IMR-90 (cell line): ENCODE measurements around the gene FBXW5.

Source experiments
- CEBPB ChIP-seq: IDR thresholded peaks from 2 replicates; pipeline ENCODE4 v1.6.1; 2012; ENCODE audit warnings: low read depth, low read length, improper control_type of control experiment
- TF ChIP-seq, protein P1 (sequence below): conservative IDR thresholded peaks from 2 replicates; pipeline ENCODE4 v1.5.1; 2012; ENCODE audit warnings: mild to moderate bottlenecking, low read depth, low read length, improper control_type of control experiment
- TF ChIP-seq, protein P2 (sequence below): fragments of 150-350 bp; IDR thresholded peaks from 2 replicates; pipeline ENCODE4 v1.6.1; 2016; ENCODE audit warnings: low read depth, mild to moderate bottlenecking, low read length, moderate library complexity, borderline replicate concordance

GRCh38 chr9:136945333-136946227, 1.0 kb upstream of the FBXW5 start:
- TF ChIP-seq CEBPB: no peak
- TF ChIP-seq, protein P1, sequence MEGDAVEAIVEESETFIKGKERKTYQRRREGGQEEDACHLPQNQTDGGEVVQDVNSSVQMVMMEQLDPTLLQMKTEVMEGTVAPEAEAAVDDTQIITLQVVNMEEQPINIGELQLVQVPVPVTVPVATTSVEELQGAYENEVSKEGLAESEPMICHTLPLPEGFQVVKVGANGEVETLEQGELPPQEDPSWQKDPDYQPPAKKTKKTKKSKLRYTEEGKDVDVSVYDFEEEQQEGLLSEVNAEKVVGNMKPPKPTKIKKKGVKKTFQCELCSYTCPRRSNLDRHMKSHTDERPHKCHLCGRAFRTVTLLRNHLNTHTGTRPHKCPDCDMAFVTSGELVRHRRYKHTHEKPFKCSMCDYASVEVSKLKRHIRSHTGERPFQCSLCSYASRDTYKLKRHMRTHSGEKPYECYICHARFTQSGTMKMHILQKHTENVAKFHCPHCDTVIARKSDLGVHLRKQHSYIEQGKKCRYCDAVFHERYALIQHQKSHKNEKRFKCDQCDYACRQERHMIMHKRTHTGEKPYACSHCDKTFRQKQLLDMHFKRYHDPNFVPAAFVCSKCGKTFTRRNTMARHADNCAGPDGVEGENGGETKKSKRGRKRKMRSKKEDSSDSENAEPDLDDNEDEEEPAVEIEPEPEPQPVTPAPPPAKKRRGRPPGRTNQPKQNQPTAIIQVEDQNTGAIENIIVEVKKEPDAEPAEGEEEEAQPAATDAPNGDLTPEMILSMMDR: no peak
- TF ChIP-seq, protein P2, sequence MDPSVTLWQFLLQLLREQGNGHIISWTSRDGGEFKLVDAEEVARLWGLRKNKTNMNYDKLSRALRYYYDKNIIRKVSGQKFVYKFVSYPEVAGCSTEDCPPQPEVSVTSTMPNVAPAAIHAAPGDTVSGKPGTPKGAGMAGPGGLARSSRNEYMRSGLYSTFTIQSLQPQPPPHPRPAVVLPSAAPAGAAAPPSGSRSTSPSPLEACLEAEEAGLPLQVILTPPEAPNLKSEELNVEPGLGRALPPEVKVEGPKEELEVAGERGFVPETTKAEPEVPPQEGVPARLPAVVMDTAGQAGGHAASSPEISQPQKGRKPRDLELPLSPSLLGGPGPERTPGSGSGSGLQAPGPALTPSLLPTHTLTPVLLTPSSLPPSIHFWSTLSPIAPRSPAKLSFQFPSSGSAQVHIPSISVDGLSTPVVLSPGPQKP: no peak
